Neural cell (in vitro differentiated cells): ENCODE data around the gene HHATL. TPM values are rescaled to one million over a fixed set of nuclear protein-coding genes. Genes with fewer than 3 reads are reported as not detected.

Experiments
- H2AFZ ChIP-seq: fragments of 200-600, 300-800 bp; sonication (generic), shearing (Covaris generic); 2 replicates; pipeline ENCODE4 v1.6.0; 2014; ENCODE audit warnings: low read depth, mild to moderate bottlenecking, antibody characterized with exemption, low read length, moderate library complexity
- H3F3A ChIP-seq: fragments of 200-600 bp; shearing (Covaris generic); 2 replicates; pipeline ENCODE4 v1.6.1; 2016; ENCODE audit warnings: mild to moderate bottlenecking, moderate library complexity, mixed read lengths, antibody characterized with exemption, low read length; ENCODE audit not compliant: insufficient read depth, poor library complexity, severe bottlenecking
- H3K27ac ChIP-seq: fragments of 200-600, 300-800 bp; sonication (generic), shearing (Covaris generic); 2 replicates; pipeline ENCODE4 v1.5.1; 2014; ENCODE audit warnings: mild to moderate bottlenecking, low read length, moderate library complexity
- H3K27me3 ChIP-seq: fragments of 300-800, 200-600 bp; sonication (generic), shearing (Covaris generic); 2 replicates; pipeline ENCODE4 v1.6.0; 2014; ENCODE audit warnings: mild to moderate bottlenecking, low read depth, low read length, moderate library complexity; ENCODE audit not compliant: insufficient read depth
- H3K36me3 ChIP-seq: fragments of 300-800, 200-600 bp; sonication (generic), shearing (Covaris generic); 2 replicates; pipeline ENCODE4 v1.5.1; 2014; ENCODE audit warnings: mild to moderate bottlenecking, antibody characterized with exemption, low read length, moderate library complexity; ENCODE audit not compliant: insufficient read depth
- H3K4me2 ChIP-seq: fragments of 300-800, 200-600 bp; sonication (generic), shearing (Covaris generic); 2 replicates; pipeline ENCODE4 v1.6.0; 2014; ENCODE audit warnings: mild to moderate bottlenecking, low read length
- H3K4me3 ChIP-seq: fragments of 300-800, 200-600 bp; sonication (generic), shearing (Covaris generic); 2 replicates; pipeline ENCODE4 v1.5.1; 2014; ENCODE audit warnings: mild to moderate bottlenecking, low read length, moderate library complexity
- H3K79me2 ChIP-seq: fragments of 200-600 bp; shearing (Covaris generic); replicated peaks from 2 replicates; pipeline ENCODE4 v1.6.0; 2014; ENCODE audit warnings: mild to moderate bottlenecking, low read length, moderate library complexity; ENCODE audit not compliant: insufficient read depth
- H3K9ac ChIP-seq: fragments of 300-800, 200-600 bp; sonication (generic), shearing (Covaris generic); 2 replicates; pipeline ENCODE4 v1.6.1; 2016; ENCODE audit warnings: mild to moderate bottlenecking, low read length, mixed read lengths
- H3K9me2 ChIP-seq: fragments of 200-600 bp; shearing (Covaris generic); 2 replicates; pipeline ENCODE4 v1.6.1; 2016; ENCODE audit warnings: mild to moderate bottlenecking, low read length, mixed read lengths; ENCODE audit not compliant: insufficient read depth
- H3K9me3 ChIP-seq: fragments of 200-600, 300-800 bp; sonication (generic), shearing (Covaris generic); 2 replicates; pipeline ENCODE4 v1.6.1; 2016; ENCODE audit warnings: mild to moderate bottlenecking, mixed run types, low read length, moderate library complexity, mixed read lengths
- H4K20me1 ChIP-seq: fragments of 200-600 bp; shearing (Covaris generic); 2 replicates; pipeline ENCODE4 v1.6.1; 2016; ENCODE audit warnings: mild to moderate bottlenecking, mixed run types; ENCODE audit not compliant: insufficient read depth
- CTCF ChIP-seq: fragments of 450-650 bp; IDR thresholded peaks from 2 replicates; pipeline ENCODE4 v1.5.1; 2014; ENCODE audit warnings: antibody characterized with exemption, mild to moderate bottlenecking, moderate library complexity; ENCODE audit not compliant: poor library complexity, severe bottlenecking
- EP300 ChIP-seq: fragments of 450-650 bp; conservative IDR thresholded peaks from 2 replicates; pipeline ENCODE4 v1.6.1; 2014; ENCODE audit warnings: antibody characterized with exemption, mild to moderate bottlenecking, moderate library complexity; ENCODE audit not compliant: poor library complexity, severe bottlenecking
- EZH2 ChIP-seq: fragments of 200-600, 300-800 bp; shearing (Covaris generic), sonication (generic); IDR thresholded peaks from 2 replicates; pipeline ENCODE4 v1.6.1; 2014; ENCODE audit warnings: antibody characterized with exemption, low read length, borderline replicate concordance, mild to moderate bottlenecking; ENCODE audit not compliant: insufficient read depth, poor library complexity, severe bottlenecking
- MXI1 ChIP-seq: fragments of 450-650 bp; conservative IDR thresholded peaks from 2 replicates; pipeline ENCODE4 v1.6.1; 2014; ENCODE audit warnings: antibody characterized with exemption, mild to moderate bottlenecking; ENCODE audit not compliant: poor library complexity, severe bottlenecking
- POLR2AphosphoS5 ChIP-seq: IDR thresholded peaks from 2 replicates; pipeline ENCODE4 v1.6.1; 2012
- RAD21 ChIP-seq: fragments of 450-650 bp; conservative IDR thresholded peaks from 2 replicates; pipeline ENCODE4 v1.6.1; 2014; ENCODE audit warnings: antibody characterized with exemption, mild to moderate bottlenecking, moderate library complexity
- REST ChIP-seq: IDR thresholded peaks from 2 replicates; pipeline ENCODE4 v1.6.1; 2012; ENCODE audit warnings: borderline replicate concordance
- SMC3 ChIP-seq: fragments of 450-650 bp; conservative IDR thresholded peaks from 2 replicates; pipeline ENCODE4 v1.6.1; 2014; ENCODE audit warnings: antibody characterized with exemption, mild to moderate bottlenecking, moderate library complexity; ENCODE audit not compliant: poor library complexity
- TAF1 ChIP-seq: IDR thresholded peaks from 2 replicates; pipeline ENCODE4 v1.6.1; 2012; ENCODE audit warnings: low read depth
- polyA plus RNA-seq: library from polyadenylated mRNA; depleted of rRNA; stranded (reverse); fragments of >200 nt; gene quantifications from 2 replicates; pipeline ENCODE4 v1.2.3, GENCODE V29; 2014

HHATL gene
- polyA plus RNA-seq, 1 donor from 2014 or later = not detected

GRCh38 chr3:42686832-42687650 lies 15.6 kb downstream of the HHATL start:
- no peak overlapping the region for H2AFZ ChIP-seq
- H3K79me2 ChIP-seq = no peaks in the 10 kb centered on the region
- H3K9ac ChIP-seq = no peak overlapping the region
- H3F3A ChIP-seq = no peaks in the 10 kb centered on the region
- H3K36me3 ChIP-seq = no peaks in the 10 kb centered on the region
- no peak overlapping the region for H3K4me3 ChIP-seq
- no peaks in the 10 kb centered on the region for H3K9me3 ChIP-seq
- H3K27me3 ChIP-seq = no peaks in the 10 kb centered on the region
- no peaks in the 10 kb centered on the region for H4K20me1 ChIP-seq
- H3K4me2 ChIP-seq = no peak overlapping the region
- H3K9me2 ChIP-seq = no peaks in the 10 kb centered on the region
- no peak overlapping the region for H3K27ac ChIP-seq
- no peak for TF ChIP-seq TAF1
- TF ChIP-seq REST = no peak
- TF ChIP-seq EZH2 = no peak
- no peak for TF ChIP-seq EP300
- no peak for TF ChIP-seq MXI1
- TF ChIP-seq SMC3 = no peak
- TF ChIP-seq RAD21 = no peak
- TF ChIP-seq POLR2AphosphoS5 = no peak
- TF ChIP-seq CTCF = no peak

- Histone ChIP-seq H3K9ac (no peak overlapping the region), H3F3A (no peaks in the 10 kb centered on the region), H3K36me3 (no peaks in the 10 kb centered on the region), H3K27ac (no peak overlapping the region), H3K4me2 (no peak overlapping the region), H3K4me3 (no peak overlapping the region), H4K20me1 (no peaks in the 10 kb centered on the region), H3K9me2 (no peaks in the 10 kb centered on the region), H2AFZ (no peak overlapping the region), H3K79me2 (no peaks in the 10 kb centered on the region), H3K27me3 (no peaks in the 10 kb centered on the region), H3K9me3 (no peaks in the 10 kb centered on the region)
- TF ChIP-seq RAD21 (no peak), SMC3 (no peak), EP300 (no peak), MXI1 (no peak), EZH2 (no peak), TAF1 (no peak), POLR2AphosphoS5 (no peak), CTCF (no peak), REST (no peak)
Measured at GRCh38 chr3:42685891-42686820, 16.4 kb downstream of the HHATL start.
